Measurements from ENCODE around the gene NREP. TPM values are rescaled to one million over a fixed set of nuclear protein-coding genes. Genes with fewer than 3 reads are reported as not detected.
A peak's percentile ranks its signal among the peaks of the same experiment; 100 is the strongest.

Gene NREP
- total and polyA plus RNA-seq, 2 experiments from 2014 or later, result 260 to 300 TPM

DNA sequence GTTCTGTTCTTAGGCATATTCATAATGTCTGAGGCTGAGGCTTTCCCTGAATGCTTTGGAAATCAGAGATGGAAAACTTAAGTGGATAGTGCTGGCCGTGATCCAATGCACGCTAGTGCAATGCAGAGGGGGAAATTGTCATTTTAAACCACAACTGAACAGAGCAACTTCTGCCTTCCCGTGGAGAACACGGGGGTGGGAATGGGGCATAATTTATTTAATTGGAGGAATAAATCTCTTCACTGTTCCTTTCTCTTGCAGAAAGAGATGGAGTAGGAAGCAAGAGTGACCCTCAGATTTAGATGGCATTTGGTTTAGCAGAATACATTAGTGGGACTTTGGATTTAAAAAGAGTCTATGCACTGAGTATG lies 22.9 kb upstream of the NREP start:
- no peaks in the 10 kb centered on the region for H3K36me3 ChIP-seq (ENCODE audit: insufficient read depth)
- H3K27me3 Mint-ChIP-seq (ENCODE audit: insufficient read depth, low read depth, poor library complexity), result no peaks in the 10 kb centered on the region
- no peaks in the 10 kb centered on the region for H4K20me1 ChIP-seq (replicated peaks; ENCODE audit: insufficient read depth)
- H3F3A ChIP-seq (replicated peaks; ENCODE audit: low read depth), result no peaks in the 10 kb centered on the region
- no peak for ATAC-seq
- no peaks in the 10 kb centered on the region for H3K9me2 ChIP-seq (ENCODE audit: insufficient read depth)
- H3K27ac ChIP-seq (ENCODE audit: low read depth), result no peak overlapping the region
- H2AFZ ChIP-seq, result peak overlapping the region; percentile 56; the same call in 1 of the 2 replicates
- H3K79me2 ChIP-seq (replicated peaks; ENCODE audit: insufficient read depth), result no peaks in the 10 kb centered on the region
- H3K4me2 ChIP-seq, result no peak overlapping the region
- no peaks in the 10 kb centered on the region for H3K9me3 Mint-ChIP-seq
- H3K27ac Mint-ChIP-seq, result no peak overlapping the region
- H3K27me3 ChIP-seq (ENCODE audit: insufficient read depth), result no peaks in the 10 kb centered on the region
- no peaks in the 10 kb centered on the region for H3K36me3 Mint-ChIP-seq (ENCODE audit: low read depth)
- no peak overlapping the region for H3K4me3 Mint-ChIP-seq
- TF ChIP-seq ZNF331 (CRISPR knock-in tag; IDR thresholded peaks at IDR 0.05; ENCODE audit: low read depth) (no peak), EZH2phosphoT487 (IDR thresholded peaks at IDR 0.05; ENCODE audit: unreplicated experiment) (no peak), EZH2 (IDR thresholded peaks at IDR 0.05; ENCODE audit: low read depth, unreplicated experiment) (no peak), POLR2AphosphoS5 (IDR thresholded peaks at IDR 0.05; ENCODE audit: low read depth) (no peak)
- TF ChIP-seq, protein P1, sequence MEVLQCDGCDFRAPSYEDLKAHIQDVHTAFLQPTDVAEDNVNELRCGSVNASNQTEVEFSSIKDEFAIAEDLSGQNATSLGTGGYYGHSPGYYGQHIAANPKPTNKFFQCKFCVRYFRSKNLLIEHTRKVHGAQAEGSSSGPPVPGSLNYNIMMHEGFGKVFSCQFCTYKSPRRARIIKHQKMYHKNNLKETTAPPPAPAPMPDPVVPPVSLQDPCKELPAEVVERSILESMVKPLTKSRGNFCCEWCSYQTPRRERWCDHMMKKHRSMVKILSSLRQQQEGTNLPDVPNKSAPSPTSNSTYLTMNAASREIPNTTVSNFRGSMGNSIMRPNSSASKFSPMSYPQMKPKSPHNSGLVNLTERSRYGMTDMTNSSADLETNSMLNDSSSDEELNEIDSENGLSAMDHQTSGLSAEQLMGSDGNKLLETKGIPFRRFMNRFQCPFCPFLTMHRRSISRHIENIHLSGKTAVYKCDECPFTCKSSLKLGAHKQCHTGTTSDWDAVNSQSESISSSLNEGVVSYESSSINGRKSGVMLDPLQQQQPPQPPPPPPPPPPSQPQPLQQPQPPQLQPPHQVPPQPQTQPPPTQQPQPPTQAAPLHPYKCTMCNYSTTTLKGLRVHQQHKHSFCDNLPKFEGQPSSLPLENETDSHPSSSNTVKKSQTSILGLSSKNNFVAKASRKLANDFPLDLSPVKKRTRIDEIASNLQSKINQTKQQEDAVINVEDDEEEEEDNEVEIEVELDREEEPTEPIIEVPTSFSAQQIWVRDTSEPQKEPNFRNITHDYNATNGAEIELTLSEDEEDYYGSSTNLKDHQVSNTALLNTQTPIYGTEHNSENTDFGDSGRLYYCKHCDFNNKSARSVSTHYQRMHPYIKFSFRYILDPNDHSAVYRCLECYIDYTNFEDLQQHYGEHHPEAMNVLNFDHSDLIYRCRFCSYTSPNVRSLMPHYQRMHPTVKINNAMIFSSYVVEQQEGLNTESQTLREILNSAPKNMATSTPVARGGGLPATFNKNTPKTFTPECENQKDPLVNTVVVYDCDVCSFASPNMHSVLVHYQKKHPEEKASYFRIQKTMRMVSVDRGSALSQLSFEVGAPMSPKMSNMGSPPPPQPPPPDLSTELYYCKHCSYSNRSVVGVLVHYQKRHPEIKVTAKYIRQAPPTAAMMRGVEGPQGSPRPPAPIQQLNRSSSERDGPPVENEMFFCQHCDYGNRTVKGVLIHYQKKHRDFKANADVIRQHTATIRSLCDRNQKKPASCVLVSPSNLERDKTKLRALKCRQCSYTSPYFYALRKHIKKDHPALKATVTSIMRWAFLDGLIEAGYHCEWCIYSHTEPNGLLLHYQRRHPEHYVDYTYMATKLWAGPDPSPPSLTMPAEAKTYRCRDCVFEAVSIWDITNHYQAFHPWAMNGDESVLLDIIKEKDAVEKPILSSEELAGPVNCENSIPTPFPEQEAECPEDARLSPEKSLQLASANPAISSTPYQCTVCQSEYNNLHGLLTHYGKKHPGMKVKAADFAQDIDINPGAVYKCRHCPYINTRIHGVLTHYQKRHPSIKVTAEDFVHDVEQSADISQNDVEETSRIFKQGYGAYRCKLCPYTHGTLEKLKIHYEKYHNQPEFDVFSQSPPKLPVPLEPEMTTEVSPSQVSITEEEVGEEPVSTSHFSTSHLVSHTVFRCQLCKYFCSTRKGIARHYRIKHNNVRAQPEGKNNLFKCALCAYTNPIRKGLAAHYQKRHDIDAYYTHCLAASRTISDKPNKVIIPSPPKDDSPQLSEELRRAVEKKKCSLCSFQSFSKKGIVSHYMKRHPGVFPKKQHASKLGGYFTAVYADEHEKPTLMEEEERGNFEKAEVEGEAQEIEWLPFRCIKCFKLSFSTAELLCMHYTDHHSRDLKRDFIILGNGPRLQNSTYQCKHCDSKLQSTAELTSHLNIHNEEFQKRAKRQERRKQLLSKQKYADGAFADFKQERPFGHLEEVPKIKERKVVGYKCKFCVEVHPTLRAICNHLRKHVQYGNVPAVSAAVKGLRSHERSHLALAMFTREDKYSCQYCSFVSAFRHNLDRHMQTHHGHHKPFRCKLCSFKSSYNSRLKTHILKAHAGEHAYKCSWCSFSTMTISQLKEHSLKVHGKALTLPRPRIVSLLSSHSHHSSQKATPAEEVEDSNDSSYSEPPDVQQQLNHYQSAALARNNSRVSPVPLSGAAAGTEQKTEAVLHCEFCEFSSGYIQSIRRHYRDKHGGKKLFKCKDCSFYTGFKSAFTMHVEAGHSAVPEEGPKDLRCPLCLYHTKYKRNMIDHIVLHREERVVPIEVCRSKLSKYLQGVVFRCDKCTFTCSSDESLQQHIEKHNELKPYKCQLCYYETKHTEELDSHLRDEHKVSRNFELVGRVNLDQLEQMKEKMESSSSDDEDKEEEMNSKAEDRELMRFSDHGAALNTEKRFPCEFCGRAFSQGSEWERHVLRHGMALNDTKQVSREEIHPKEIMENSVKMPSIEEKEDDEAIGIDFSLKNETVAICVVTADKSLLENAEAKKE (CRISPR knock-in tag; IDR thresholded peaks at IDR 0.05), result no peak
- no peak overlapping the region for H3K4me3 ChIP-seq
- DNase-seq (ENCODE audit: low spot score), result no peak
- H3K4me1 ChIP-seq (ENCODE audit: insufficient read depth), result peaks cover 23% of the 10 kb centered on the region
- peaks cover 19% of the 10 kb centered on the region for H3K4me1 Mint-ChIP-seq

DNA sequence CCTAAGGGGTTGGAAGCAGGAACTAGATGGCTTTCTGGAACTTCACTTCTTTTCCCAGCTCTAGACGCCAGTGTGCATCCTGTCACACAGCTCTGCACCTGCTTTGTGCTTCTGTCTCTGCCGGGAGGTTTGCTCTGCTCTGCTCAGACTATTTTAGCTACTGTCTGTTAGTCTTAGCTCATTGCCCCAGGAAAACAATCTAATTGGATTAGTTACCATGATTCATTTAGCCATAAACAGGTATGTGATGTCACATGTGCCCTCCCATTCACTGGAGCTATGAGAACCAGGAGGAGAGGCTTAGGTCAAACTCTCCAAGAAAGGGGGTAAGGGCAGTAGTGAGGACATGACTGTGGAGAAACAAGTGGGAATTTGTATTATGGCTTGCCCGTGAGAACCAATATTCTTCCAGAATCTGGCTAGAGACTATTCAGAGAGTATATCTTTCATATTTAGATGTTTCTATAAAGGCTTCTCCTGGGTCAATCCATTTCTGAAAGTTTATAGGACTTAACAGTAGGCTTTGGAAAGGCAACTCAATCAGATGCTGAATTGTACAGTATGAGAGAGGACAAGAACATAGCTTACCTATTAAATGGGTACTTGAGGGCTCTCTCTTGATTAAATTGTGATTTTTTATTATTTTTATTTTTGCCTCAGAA lies 22.4 kb upstream of the NREP start:
- no peak overlapping the region for H3K4me3 ChIP-seq
- H3K27me3 ChIP-seq (ENCODE audit: insufficient read depth), result no peaks in the 10 kb centered on the region
- H3K27ac ChIP-seq (ENCODE audit: low read depth), result no peak overlapping the region
- DNase-seq (ENCODE audit: low spot score) (no peak), ATAC-seq (no peak)
- Mint-ChIP-seq H3K4me1 (peaks cover 22% of the 10 kb centered on the region), H3K27ac (no peak overlapping the region), H3K27me3 (ENCODE audit: insufficient read depth, low read depth, poor library complexity) (no peaks in the 10 kb centered on the region), H3K4me3 (no peak overlapping the region), H3K36me3 (ENCODE audit: low read depth) (no peaks in the 10 kb centered on the region), H3K9me3 (no peaks in the 10 kb centered on the region)
- no peak overlapping the region for H2AFZ ChIP-seq
- no peaks in the 10 kb centered on the region for H3K36me3 ChIP-seq (ENCODE audit: insufficient read depth)
- no peaks in the 10 kb centered on the region for H4K20me1 ChIP-seq (replicated peaks; ENCODE audit: insufficient read depth)
- H3K79me2 ChIP-seq (replicated peaks; ENCODE audit: insufficient read depth), result no peaks in the 10 kb centered on the region
- H3K4me2 ChIP-seq, result no peak overlapping the region
- no peaks in the 10 kb centered on the region for H3F3A ChIP-seq (replicated peaks; ENCODE audit: low read depth)
- peaks cover 18% of the 10 kb centered on the region for H3K4me1 ChIP-seq (ENCODE audit: insufficient read depth)
- no peaks in the 10 kb centered on the region for H3K9me2 ChIP-seq (ENCODE audit: insufficient read depth)
- TF ChIP-seq STAT1 (IDR thresholded peaks at IDR 0.05; ENCODE audit: unreplicated experiment) (no peak), CREB1 (CRISPR knock-in tag; IDR thresholded peaks at IDR 0.05; ENCODE audit: low read depth) (no peak), ZNF331 (CRISPR knock-in tag; IDR thresholded peaks at IDR 0.05; ENCODE audit: low read depth) (no peak)
- TF ChIP-seq, protein P2, sequence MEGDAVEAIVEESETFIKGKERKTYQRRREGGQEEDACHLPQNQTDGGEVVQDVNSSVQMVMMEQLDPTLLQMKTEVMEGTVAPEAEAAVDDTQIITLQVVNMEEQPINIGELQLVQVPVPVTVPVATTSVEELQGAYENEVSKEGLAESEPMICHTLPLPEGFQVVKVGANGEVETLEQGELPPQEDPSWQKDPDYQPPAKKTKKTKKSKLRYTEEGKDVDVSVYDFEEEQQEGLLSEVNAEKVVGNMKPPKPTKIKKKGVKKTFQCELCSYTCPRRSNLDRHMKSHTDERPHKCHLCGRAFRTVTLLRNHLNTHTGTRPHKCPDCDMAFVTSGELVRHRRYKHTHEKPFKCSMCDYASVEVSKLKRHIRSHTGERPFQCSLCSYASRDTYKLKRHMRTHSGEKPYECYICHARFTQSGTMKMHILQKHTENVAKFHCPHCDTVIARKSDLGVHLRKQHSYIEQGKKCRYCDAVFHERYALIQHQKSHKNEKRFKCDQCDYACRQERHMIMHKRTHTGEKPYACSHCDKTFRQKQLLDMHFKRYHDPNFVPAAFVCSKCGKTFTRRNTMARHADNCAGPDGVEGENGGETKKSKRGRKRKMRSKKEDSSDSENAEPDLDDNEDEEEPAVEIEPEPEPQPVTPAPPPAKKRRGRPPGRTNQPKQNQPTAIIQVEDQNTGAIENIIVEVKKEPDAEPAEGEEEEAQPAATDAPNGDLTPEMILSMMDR (conservative IDR thresholded peaks at IDR 0.05; ENCODE audit: low read depth in 2 of 2), result no peak

Measured in GM23338 (cell line).